GM12891 (cell line): Measurements from ENCODE around the gene CKM.
"Not testable (repeated sequence)": the region's sequence is repeated elsewhere in the genome, so short reads cannot be mapped to it uniquely, and the experiment has no call there.

ENCODE experiments used
- DNase-seq: peaks from one replicate; pipeline ENCODE4 v3.0.0; 2011; ENCODE audit warnings: low spot score; ENCODE audit not compliant: insufficient read length
- FAIRE-seq: peaks from 2 replicates; lab custom pipeline; 2011; peaks lifted over from hg19 to GRCh38; lab: Jason Lieb, UNC
- PAX5 ChIP-seq: IDR thresholded peaks from 2 replicates; pipeline ENCODE4 v1.6.1; 2011; ENCODE audit warnings: low read length, moderate library complexity, mild to moderate bottlenecking; ENCODE audit not compliant: insufficient read depth, severe bottlenecking
- POLR2A ChIP-seq: IDR thresholded peaks from 2 replicates; pipeline ENCODE4 v1.6.1; 2011; ENCODE audit warnings: low read depth, low read length, control low read depth
- POLR2AphosphoS5 ChIP-seq: IDR thresholded peaks from 2 replicates; pipeline ENCODE4 v1.6.1; 2011; ENCODE audit warnings: low read depth, low read length, control low read depth
- POU2F2 ChIP-seq: IDR thresholded peaks from 2 replicates; pipeline ENCODE4 v1.6.1; 2011; ENCODE audit warnings: low read depth, mild to moderate bottlenecking, control low read depth, low read length, moderate library complexity
- SPI1 ChIP-seq: IDR thresholded peaks from 2 replicates; pipeline ENCODE4 v1.6.1; 2011; ENCODE audit warnings: low read depth, low read length, control low read depth
- TAF1 ChIP-seq: IDR thresholded peaks from 2 replicates; pipeline ENCODE4 v1.6.1; 2011; ENCODE audit warnings: low read depth, low read length, control low read depth

CKM gene

DNA sequence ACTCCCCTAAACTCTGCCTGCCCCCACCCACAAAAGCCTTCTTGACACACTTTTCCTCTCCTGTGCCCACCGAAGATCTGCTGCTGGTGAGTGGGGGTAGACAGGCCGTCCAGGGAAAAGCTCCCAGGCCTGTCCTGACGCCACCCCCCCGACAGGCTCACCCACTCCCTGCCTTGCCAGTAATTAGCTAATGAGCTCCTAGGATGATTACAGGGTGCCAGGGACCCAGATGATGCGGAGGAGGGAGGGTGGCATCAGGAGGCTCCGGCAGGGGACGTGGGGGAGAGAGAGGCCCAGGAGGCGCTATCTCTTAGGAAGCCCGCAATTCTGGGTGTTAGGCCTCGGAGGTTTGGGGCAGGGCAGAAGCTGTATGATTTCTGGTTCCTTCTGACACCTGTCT is 44.6 kb downstream of the CKM start:
- DNase-seq: no peak
- FAIRE-seq: no peak
- TF ChIP-seq TAF1 (no peak), POLR2AphosphoS5 (no peak), PAX5 (no peak), POU2F2 (no peak), SPI1 (no peak), POLR2A (no peak)

DNA sequence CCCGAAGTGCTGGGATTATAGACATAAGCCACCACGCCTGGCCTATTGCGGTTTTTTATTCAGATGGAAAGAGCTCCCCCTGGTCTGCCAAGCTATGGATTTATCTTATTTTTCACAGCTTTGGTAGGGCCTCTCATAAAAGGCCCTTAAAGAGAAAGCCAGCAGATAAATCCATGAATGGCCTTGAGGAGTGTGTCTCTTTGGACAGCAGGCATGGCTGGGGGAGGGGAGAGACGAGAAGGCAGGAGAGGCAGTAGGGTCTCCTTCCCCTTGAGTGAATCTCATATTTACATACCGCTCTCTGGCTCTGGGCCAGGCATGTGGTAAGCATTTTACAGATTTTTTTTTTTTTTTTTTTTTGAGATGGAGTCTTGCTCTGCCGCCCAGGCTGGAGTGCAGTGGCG is 46.4 kb downstream of the CKM start:
- TF ChIP-seq POLR2AphosphoS5: no peak
- no peak for TF ChIP-seq POLR2A
- TF ChIP-seq POU2F2: no peak
- TF ChIP-seq PAX5: no peak
- TF ChIP-seq SPI1: no peak
- TF ChIP-seq TAF1: no peak
- FAIRE-seq: no peak
- DNase-seq: no peak

DNA sequence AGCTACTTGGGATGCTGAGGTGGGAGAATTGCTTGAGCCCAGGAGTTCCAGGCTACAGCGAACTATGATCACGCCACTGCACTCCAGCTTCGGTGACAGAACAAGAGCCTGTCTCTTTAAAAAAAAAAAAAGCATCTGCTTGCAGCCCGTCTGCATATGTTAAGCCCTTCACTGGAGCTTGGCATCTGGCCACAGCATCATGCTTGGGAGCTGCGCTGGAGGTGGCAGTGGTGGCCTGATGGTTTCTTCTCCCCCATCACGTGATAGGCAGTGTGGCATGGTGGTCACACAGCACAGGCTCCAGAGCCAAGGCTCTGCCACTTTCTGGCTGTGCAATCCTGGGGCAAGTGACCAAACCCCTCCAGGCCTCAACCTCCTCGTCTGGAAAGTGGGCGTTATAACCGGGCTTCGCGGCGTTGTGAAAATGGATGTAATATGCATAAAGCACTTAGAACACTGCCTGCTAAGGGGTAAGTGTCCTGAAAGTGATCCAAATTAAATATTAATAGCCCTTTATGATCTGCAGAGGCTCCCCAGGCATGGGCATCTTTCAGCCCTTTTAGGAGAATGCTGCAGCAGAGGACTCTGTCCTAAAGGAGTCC is 47.2 kb downstream of the CKM start:
- no peak for TF ChIP-seq POU2F2
- TF ChIP-seq TAF1: no peak
- TF ChIP-seq SPI1: no peak
- TF ChIP-seq POLR2AphosphoS5: no peak
- no peak for TF ChIP-seq POLR2A
- no peak for TF ChIP-seq PAX5
- DNase-seq: no peak
- FAIRE-seq: no peak

DNA sequence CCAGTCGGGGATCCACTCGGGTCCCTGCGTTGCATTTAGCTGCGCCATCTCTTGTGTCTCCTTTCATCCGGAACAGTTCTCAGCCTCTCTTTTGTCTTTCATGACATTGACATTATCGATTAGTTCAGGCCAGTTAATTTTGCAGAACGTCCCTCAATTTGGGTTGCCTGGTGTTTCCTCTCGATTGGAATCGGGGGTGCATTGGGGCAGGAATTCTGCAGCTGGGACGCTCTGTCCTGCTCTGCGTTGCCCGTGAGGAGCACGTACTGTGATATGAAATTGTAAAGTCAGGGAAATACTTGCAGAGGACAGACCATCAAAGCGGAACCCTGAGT is 49.2 kb downstream of the CKM start:
- FAIRE-seq (no peak), DNase-seq (no peak)
- TF ChIP-seq PAX5: no peak
- TF ChIP-seq POLR2AphosphoS5: no peak
- no peak for TF ChIP-seq POU2F2
- TF ChIP-seq SPI1: no peak
- TF ChIP-seq POLR2A: no peak
- no peak for TF ChIP-seq TAF1

- DNase-seq: no peak
- TF ChIP-seq POLR2AphosphoS5 (no peak), TAF1 (no peak), POLR2A (no peak)
- no peak for FAIRE-seq
These were observed 51.0 kb downstream of the CKM start for GRCh38 chr19:45271735-45272108.

- DNase-seq: no peak
- TF ChIP-seq PAX5 (no peak), SPI1 (no peak), POLR2AphosphoS5 (no peak), POU2F2 (no peak), TAF1 (no peak), POLR2A (no peak)
- no peak for FAIRE-seq
These were observed 51.5 kb downstream of the CKM start for GRCh38 chr19:45271098-45271734.

- not testable (repeated sequence) for DNase-seq, FAIRE-seq
These were observed 52.7 kb downstream of the CKM start for GRCh38 chr19:45269939-45270338.

DNA sequence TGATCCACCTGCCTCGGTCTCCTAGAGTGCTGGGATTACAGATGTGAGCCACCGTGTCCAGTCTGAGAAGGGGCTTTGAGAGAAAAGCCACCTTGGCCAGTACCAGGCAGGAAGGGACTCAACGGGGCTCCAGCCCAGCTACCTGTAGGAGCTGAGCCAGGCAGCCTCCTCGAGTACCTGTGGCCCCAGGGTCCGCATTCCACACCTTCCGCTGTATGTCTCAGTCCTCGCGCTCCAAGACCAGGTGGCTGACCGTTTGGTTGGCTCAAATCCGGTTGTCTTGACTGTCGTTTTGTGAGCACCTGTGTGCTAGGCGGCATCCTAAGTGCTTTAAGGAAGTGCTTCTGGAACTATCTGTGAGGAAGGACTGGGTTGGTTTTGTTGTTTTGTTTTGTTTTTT is 55.4 kb downstream of the CKM start:
- FAIRE-seq (no peak), DNase-seq (no peak)
- TF ChIP-seq TAF1: no peak
- no peak for TF ChIP-seq POLR2A
- TF ChIP-seq PAX5: no peak
- TF ChIP-seq POLR2AphosphoS5: no peak
- TF ChIP-seq SPI1: no peak
- no peak for TF ChIP-seq POU2F2

- no peak for FAIRE-seq
- no peak for TF ChIP-seq POLR2AphosphoS5
- TF ChIP-seq POU2F2: no peak
- TF ChIP-seq POLR2A: no peak
- no peak for TF ChIP-seq TAF1
- TF ChIP-seq SPI1: no peak
- no peak for TF ChIP-seq PAX5
- no peak for DNase-seq
These were observed 57.3 kb downstream of the CKM start for GRCh38 chr19:45265375-45265774.

DNA sequence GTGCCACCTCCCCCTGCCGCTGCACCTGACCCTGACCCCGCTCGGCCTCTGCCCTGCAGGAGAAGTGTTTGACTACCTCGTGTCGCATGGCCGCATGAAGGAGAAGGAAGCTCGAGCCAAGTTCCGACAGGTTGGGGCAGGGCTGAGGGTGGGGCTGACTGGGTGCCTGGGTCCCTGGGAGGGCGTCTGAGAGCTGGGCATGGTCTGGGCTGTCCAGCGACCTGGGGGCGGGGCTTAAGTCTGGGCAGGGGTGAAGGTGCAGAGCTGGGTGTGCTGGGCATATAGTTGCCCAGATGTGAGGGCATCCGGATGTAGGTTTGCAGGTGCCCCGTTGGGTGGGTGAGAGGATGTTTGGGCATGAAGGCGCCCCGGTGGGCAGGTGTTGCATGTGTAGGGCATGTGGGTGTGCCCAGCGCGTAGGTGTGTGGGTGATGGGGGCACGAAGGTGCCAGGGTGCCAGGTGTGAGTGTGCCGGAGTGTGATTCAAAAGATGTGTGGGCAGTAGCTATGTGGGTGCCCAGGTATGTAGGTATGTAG is 57.8 kb downstream of the CKM start:
- DNase-seq: no peak
- no peak for TF ChIP-seq POU2F2
- FAIRE-seq: no peak
